Progenitor cell of endocrine pancreas (in vitro differentiated cells): ENCODE measurements around the gene MSH6. TPM values are rescaled to one million over a fixed set of nuclear protein-coding genes. Genes with fewer than 3 reads are reported as not detected.
A peak's percentile ranks its signal among the peaks of the same experiment; 100 is the strongest.

Experiments
- DNase-seq: peaks from one replicate; pipeline ENCODE4 v3.0.0; 2021; ENCODE audit warnings: low spot score; ENCODE audit not compliant: unreplicated experiment
- H3K27ac Mint-ChIP-seq: 2 replicates; pipeline ENCODE4 v1.8.0; 2021; ENCODE audit warnings: mild to moderate bottlenecking, moderate library complexity, mixed read lengths
- H3K27me3 Mint-ChIP-seq: 2 replicates; pipeline ENCODE4 v1.8.0; 2021; ENCODE audit warnings: mixed read lengths
- H3K36me3 Mint-ChIP-seq: 2 replicates; pipeline ENCODE4 v1.8.0; 2022; ENCODE audit warnings: mixed read lengths; ENCODE audit not compliant: insufficient read depth
- H3K4me1 Mint-ChIP-seq: 2 replicates; pipeline ENCODE4 v1.8.0; 2021; ENCODE audit warnings: low read depth, mixed read lengths
- H3K4me3 Mint-ChIP-seq: 2 replicates; pipeline ENCODE4 v1.8.0; 2021; ENCODE audit warnings: low read depth, mild to moderate bottlenecking, moderate library complexity, mixed read lengths
- H3K9me3 Mint-ChIP-seq: 2 replicates; pipeline ENCODE4 v1.8.0; 2021; ENCODE audit warnings: low read depth, mixed read lengths
- total RNA-seq: library from RNA; stranded (reverse); gene quantifications from 2 replicates; pipeline ENCODE4 v1.2.1, GENCODE V29; 2021
- TF ChIP-seq, protein P1 (sequence below): fragments of 200-600 bp; sonication (generic); IDR thresholded peaks from one replicate; pipeline ENCODE4 v1.5.0; 2021; ENCODE audit warnings: antibody characterized with exemption, mild to moderate bottlenecking; ENCODE audit not compliant: unreplicated experiment

MSH6 gene
- total RNA-seq, 1 donor from 2014 or later: 163 TPM

DNA sequence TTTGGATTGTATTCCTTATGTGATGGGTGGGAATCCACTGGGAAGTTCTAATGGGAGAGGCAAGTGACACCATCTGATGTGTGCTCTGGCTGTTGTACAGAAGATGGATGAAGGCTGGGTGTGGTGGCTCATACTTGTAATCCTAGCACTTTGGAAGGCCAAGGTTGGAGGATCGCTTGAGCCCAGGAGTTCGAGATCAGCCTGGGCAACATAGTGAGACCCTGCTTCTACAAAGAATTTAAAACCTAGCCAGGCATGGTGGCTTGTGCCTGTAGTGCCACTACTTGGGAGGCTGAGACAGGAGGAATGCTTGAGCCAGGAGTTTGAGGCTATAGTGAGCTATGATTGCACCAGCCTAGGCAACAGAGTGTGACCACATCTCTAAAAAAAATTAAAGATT, 10.6 kb upstream of the MSH6 start:
- H3K27ac Mint-ChIP-seq: no peak overlapping the region
- H3K36me3 Mint-ChIP-seq: no peaks in the 10 kb centered on the region
- no peak overlapping the region for H3K4me3 Mint-ChIP-seq
- H3K4me1 Mint-ChIP-seq: peaks cover 8% of the 10 kb centered on the region
- TF ChIP-seq, protein P1, sequence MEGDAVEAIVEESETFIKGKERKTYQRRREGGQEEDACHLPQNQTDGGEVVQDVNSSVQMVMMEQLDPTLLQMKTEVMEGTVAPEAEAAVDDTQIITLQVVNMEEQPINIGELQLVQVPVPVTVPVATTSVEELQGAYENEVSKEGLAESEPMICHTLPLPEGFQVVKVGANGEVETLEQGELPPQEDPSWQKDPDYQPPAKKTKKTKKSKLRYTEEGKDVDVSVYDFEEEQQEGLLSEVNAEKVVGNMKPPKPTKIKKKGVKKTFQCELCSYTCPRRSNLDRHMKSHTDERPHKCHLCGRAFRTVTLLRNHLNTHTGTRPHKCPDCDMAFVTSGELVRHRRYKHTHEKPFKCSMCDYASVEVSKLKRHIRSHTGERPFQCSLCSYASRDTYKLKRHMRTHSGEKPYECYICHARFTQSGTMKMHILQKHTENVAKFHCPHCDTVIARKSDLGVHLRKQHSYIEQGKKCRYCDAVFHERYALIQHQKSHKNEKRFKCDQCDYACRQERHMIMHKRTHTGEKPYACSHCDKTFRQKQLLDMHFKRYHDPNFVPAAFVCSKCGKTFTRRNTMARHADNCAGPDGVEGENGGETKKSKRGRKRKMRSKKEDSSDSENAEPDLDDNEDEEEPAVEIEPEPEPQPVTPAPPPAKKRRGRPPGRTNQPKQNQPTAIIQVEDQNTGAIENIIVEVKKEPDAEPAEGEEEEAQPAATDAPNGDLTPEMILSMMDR: no peak
- H3K27me3 Mint-ChIP-seq: no peaks in the 10 kb centered on the region
- H3K9me3 Mint-ChIP-seq: peaks cover 5% of the 10 kb centered on the region
- no peak for DNase-seq

DNA sequence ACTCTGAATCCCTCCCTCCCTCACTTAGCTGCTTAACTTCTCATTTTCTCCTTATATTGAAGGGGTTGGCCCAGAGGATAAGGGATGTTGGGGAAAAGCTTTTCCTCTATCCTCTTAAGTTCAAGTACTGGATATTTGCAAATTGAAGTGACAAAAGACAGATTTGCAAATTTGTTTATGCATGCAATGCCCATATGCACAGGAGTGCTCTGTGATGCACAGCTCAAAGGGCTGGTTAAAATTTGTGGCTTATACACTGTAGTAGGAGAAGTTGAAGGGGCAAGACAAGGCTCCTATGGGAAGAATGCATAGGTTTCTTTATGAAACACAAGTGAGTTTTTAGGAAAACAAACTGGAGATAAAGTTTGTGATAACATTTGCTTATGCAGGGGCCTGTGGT, 8.4 kb upstream of the MSH6 start:
- no peak overlapping the region for H3K27ac Mint-ChIP-seq
- TF ChIP-seq, protein P1: no peak
- no peak for DNase-seq
- no peaks in the 10 kb centered on the region for H3K36me3 Mint-ChIP-seq
- peaks cover 22% of the 10 kb centered on the region for H3K4me1 Mint-ChIP-seq
- H3K4me3 Mint-ChIP-seq: no peak overlapping the region
- H3K27me3 Mint-ChIP-seq: no peaks in the 10 kb centered on the region
- peaks cover 5% of the 10 kb centered on the region for H3K9me3 Mint-ChIP-seq

DNA sequence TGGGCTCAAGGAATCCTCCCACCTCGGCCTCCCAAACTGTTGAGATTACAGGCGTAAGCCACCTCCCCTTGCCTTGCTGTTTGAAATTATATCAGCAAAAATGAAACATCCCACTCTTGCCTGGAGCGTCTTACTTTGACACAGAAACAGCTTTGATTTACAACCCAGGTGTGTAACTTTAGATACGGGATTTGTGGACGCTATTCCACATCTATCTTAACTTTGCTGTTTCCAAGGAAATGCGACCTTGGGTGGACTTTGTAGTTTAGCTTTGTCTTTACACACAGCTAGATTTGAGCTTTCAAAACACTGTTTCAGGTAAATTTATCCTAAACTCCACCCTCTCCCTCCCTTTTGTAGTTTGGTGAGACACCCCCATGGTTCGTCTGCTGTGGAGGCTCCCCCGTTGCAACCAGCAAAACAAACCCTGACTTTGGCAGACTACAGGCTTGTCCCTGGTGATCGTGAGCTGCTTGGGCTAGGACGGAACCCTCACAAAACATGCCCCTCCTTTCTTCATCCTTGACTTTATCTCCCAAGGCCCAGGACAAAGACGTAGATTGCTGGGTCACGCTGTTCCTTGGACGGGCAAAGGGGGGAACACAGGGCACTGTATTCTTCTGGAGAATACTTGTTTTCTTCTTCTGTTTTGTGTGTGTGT, 5.5 kb upstream of the MSH6 start:
- no peak for DNase-seq
- TF ChIP-seq, protein P1: no peak
- Mint-ChIP-seq H3K27me3 (no peaks in the 10 kb centered on the region), H3K4me3 (no peak overlapping the region), H3K36me3 (no peaks in the 10 kb centered on the region), H3K4me1 (peaks cover 26% of the 10 kb centered on the region), H3K9me3 (no peaks in the 10 kb centered on the region), H3K27ac (peak overlapping the region; percentile 87)

DNA sequence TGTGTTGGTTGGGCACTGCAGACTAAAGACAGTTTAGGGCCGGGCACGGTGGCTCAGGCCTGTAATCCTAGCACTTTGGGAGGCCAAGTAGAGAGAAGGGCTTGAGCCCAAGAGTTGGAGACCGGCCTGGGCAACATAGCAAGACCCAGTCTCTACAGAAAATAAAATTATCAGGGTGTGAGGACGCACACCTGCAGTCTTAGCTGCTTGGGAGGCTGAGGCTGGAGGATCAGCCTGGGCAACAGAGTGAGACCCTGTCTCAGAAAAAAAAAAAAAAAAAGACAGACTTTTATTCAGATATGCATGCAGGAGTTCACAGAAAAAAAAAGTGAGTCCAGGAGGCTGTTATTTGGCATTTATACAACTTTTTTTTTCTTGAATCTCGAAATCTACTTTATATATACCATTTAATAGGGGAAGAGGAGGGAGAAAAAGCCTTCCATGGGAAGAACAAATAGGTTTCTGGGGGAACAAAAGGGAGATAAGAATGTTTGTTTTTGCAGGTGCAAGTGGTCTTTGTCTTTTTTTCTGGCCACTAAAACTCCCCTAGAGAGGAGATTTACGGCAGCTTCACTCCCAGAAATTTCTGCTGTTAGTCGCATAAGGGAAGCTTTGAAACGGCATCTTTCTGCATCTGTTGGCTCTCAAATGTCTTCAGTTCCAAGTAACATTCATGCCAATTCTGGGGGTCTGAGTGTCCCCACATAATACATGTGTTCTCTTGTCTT, 4.1 kb upstream of the MSH6 start:
- no peaks in the 10 kb centered on the region for H3K36me3 Mint-ChIP-seq
- peak overlapping the region; percentile 89 for H3K27ac Mint-ChIP-seq
- H3K4me1 Mint-ChIP-seq: peaks cover 24% of the 10 kb centered on the region
- no peak for DNase-seq
- no peak overlapping the region for H3K4me3 Mint-ChIP-seq
- H3K27me3 Mint-ChIP-seq: no peaks in the 10 kb centered on the region
- no peaks in the 10 kb centered on the region for H3K9me3 Mint-ChIP-seq
- TF ChIP-seq, protein P1: no peak

DNA sequence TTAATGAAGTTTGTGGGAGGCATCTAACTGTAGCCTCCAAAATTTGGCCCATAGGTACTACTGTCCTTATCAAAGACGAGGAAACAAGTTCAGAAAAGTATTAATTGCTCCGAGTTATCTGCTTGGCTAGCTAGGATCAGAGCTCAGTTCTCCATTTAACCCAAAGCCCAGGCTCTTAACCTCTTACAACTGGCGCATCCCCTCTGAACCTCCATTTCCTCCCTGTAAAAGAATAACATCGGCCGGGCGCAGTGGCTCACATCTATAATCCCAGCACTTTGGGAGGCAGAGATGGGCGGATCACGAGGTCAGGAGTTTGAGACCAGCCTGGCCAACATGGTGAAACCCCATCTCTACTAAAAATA, 3.5 kb upstream of the MSH6 start:
- Mint-ChIP-seq H3K4me1 (peaks cover 24% of the 10 kb centered on the region), H3K4me3 (no peak overlapping the region), H3K27ac (peak overlapping the region; percentile 89), H3K27me3 (no peaks in the 10 kb centered on the region), H3K36me3 (no peaks in the 10 kb centered on the region), H3K9me3 (no peaks in the 10 kb centered on the region)
- DNase-seq: no peak
- TF ChIP-seq, protein P1: no peak
